GM18507 (cell line): ENCODE data around the gene AMIGO3.
"Not testable (repeated sequence)": the region's sequence is repeated elsewhere in the genome, so short reads cannot be mapped to it uniquely, and the experiment has no call there.

ENCODE experiments used
- DNase-seq: peaks from one replicate; pipeline ENCODE4 v3.0.0; 2011; ENCODE audit warnings: low read depth; ENCODE audit not compliant: insufficient read length; ENCODE audit errors: extremely low spot score
- FAIRE-seq: peaks from 2 replicates; lab custom pipeline; 2011; peaks lifted over from hg19 to GRCh38; lab: Jason Lieb, UNC

The AMIGO3 gene

GRCh38 chr3:49713336-49714105 is 6.0 kb downstream of the AMIGO3 start:
- DNase-seq (no peak), FAIRE-seq (no peak)

GRCh38 chr3:49712631-49713317 is 6.7 kb downstream of the AMIGO3 start:
- FAIRE-seq (no peak), DNase-seq (no peak)

- no peak for DNase-seq
- FAIRE-seq = no peak
These were observed 7.3 kb downstream of the AMIGO3 start for GRCh38 chr3:49712166-49712565.

GRCh38 chr3:49711489-49711888 is 8.0 kb downstream of the AMIGO3 start:
- FAIRE-seq (no peak), DNase-seq (no peak)

GRCh38 chr3:49709852-49710251 is 9.6 kb downstream of the AMIGO3 start:
- FAIRE-seq (no peak), DNase-seq (no peak)

- DNase-seq (no peak), FAIRE-seq (no peak)
These were observed 12.4 kb downstream of the AMIGO3 start for GRCh38 chr3:49707113-49707480.

GRCh38 chr3:49706456-49707112 is 12.9 kb downstream of the AMIGO3 start:
- FAIRE-seq = no peak
- DNase-seq = no peak

- no peak for DNase-seq
- FAIRE-seq = no peak
These were observed 14.0 kb downstream of the AMIGO3 start for GRCh38 chr3:49705390-49705960.

GRCh38 chr3:49704629-49705028 is 14.9 kb downstream of the AMIGO3 start:
- DNase-seq (no peak), FAIRE-seq (no peak)

GRCh38 chr3:49703956-49704355 is 15.5 kb downstream of the AMIGO3 start:
- no peak for FAIRE-seq

GRCh38 chr3:49703443-49703927 is 16.0 kb downstream of the AMIGO3 start:
- FAIRE-seq (peak; percentile 89), DNase-seq (peak; percentile 78)

More at GRCh38 chr3:49703956-49704355, 15.5 kb downstream of the AMIGO3 start:
- no peak for DNase-seq

- FAIRE-seq (no peak), DNase-seq (no peak)
These were observed 16.8 kb downstream of the AMIGO3 start for GRCh38 chr3:49702672-49703071.

- no peak for FAIRE-seq
- no peak for DNase-seq
These were observed 18.0 kb downstream of the AMIGO3 start for GRCh38 chr3:49701388-49702077.

- DNase-seq = no peak
- FAIRE-seq = no peak
These were observed 18.9 kb downstream of the AMIGO3 start for GRCh38 chr3:49700453-49701128.

GRCh38 chr3:49700014-49700413 is 19.5 kb downstream of the AMIGO3 start:
- DNase-seq = no peak
- no peak for FAIRE-seq

GRCh38 chr3:49699281-49699979 is 20.1 kb downstream of the AMIGO3 start:
- FAIRE-seq (no peak), DNase-seq (no peak)

GRCh38 chr3:49695350-49696015 is 24.0 kb downstream of the AMIGO3 start:
- not testable (repeated sequence) for FAIRE-seq, DNase-seq
